ENCODE results near the gene ACTA1. TPM values are rescaled to one million over a fixed set of nuclear protein-coding genes. Genes with fewer than 3 reads are reported as not detected.
"Not testable (repeated sequence)": the region's sequence is repeated elsewhere in the genome, so short reads cannot be mapped to it uniquely, and the experiment has no call there.

The ACTA1 gene
- polyA plus RNA-seq, 1 donor from 2014 or later, result 1.0 TPM

DNA sequence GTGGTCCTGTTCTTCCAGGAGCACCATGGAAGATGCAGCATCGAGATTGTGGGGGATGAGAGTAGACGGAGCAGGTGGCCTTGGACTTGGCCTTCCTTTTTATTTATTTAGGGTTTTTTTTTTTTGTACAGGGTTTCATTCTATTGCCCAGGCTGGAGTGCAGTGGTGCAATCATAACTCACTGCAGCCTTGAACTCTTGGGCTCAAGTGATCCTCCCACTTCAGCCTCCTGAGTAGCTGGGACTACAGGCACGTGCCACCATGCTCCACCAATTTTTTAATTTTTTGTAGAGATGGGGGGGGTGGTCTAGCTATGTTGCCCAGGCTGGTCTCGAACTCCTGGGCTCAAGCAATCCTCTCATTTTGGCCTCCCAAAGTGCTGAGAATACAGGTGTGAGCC is 31.6 kb downstream of the ACTA1 start:
- not testable (repeated sequence) for H3K79me2 ChIP-seq (replicated peaks; ENCODE audit: insufficient read depth, low read length); H3K9me3 ChIP-seq (ENCODE audit: low read length); H3K27me3 ChIP-seq (ENCODE audit: insufficient read depth, low read depth, low read length); H2AFZ ChIP-seq (ENCODE audit: low read depth, low read length); H3K9me2 ChIP-seq (ENCODE audit: insufficient read depth, low read length); H3K4me2 ChIP-seq (ENCODE audit: low read length); H4K20me1 ChIP-seq (ENCODE audit: insufficient read depth); H3K27ac ChIP-seq (ENCODE audit: low read length); H3K36me3 ChIP-seq (ENCODE audit: insufficient read depth, low read length); H3K4me3 ChIP-seq (ENCODE audit: low read length); H3K9ac ChIP-seq (ENCODE audit: low read length); H3F3A ChIP-seq (ENCODE audit: insufficient read depth, low read length, poor library complexity, severe bottlenecking)

DNA sequence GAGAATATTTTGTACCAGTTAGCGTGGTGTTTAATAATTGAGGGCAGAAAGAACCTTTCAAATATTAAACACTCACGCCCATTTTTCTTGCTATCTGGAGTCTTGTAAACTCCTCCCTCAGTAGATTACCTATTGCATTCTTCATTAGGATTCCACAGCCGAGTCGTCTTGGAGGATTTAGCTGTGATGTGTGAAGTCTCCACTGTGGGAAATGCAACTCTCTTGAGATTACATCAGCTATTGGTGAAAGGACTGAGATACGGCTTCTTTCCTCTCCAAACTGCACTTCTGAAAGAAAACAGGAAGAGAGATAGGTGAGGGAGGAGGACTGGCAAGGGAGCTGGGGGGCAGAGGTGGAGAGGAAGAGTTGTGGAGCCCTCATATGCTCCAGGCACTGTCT is 36.1 kb downstream of the ACTA1 start:
- H3K9me3 ChIP-seq (ENCODE audit: low read length), result no peaks in the 10 kb centered on the region
- H3K9ac ChIP-seq (ENCODE audit: low read length), result no peak overlapping the region
- no peak overlapping the region for H3K27ac ChIP-seq (ENCODE audit: low read length)
- no peaks in the 10 kb centered on the region for H3K79me2 ChIP-seq (replicated peaks; ENCODE audit: insufficient read depth, low read length)
- H3K36me3 ChIP-seq (ENCODE audit: insufficient read depth, low read length), result no peaks in the 10 kb centered on the region
- no peaks in the 10 kb centered on the region for H3K27me3 ChIP-seq (ENCODE audit: insufficient read depth, low read depth, low read length)
- no peaks in the 10 kb centered on the region for H3K9me2 ChIP-seq (ENCODE audit: insufficient read depth, low read length)
- H3F3A ChIP-seq (ENCODE audit: insufficient read depth, low read length, poor library complexity, severe bottlenecking), result no peaks in the 10 kb centered on the region
- H3K4me2 ChIP-seq (ENCODE audit: low read length), result no peak overlapping the region
- no peak for TF ChIP-seq EP300 (conservative IDR thresholded peaks at IDR 0.05; ENCODE audit: poor library complexity, severe bottlenecking)
- TF ChIP-seq MXI1 (conservative IDR thresholded peaks at IDR 0.05; ENCODE audit: poor library complexity, severe bottlenecking), result no peak
- no peaks in the 10 kb centered on the region for H4K20me1 ChIP-seq (ENCODE audit: insufficient read depth)
- no peak overlapping the region for H3K4me3 ChIP-seq (ENCODE audit: low read length)
- H2AFZ ChIP-seq (ENCODE audit: low read depth, low read length), result no peak overlapping the region

DNA sequence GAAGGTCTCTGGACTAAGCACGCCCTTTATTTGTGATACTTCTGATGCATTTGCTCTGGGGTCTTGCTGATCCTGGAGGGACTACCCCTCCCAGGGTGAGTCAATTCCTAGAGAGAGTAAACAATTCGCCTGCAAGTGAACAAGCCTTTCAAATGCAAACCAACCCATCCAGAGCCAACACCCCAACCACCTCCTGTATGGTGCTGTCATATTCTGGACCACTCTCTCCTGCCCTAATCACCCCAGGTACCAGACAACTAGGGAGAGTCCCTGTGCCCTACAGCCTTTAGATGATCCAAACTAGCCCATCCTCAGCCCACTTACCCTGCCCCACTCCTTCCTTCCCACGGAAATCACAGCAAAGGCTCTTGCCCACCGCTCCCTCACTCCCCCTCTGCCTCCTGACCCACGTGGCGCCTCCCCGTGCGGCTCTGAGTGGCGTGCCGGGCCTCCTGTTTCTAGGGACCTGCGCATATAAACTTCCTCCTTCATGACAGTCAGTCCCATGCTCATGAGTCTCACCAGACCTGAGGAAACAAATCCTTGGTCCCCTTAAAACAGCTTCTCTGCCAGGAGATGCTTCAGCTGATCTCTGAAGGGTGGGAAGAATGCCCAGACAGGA is 37.2 kb downstream of the ACTA1 start:
- H3K4me2 ChIP-seq (ENCODE audit: low read length), result no peak overlapping the region
- no peak overlapping the region for H3K27ac ChIP-seq (ENCODE audit: low read length)
- H4K20me1 ChIP-seq (ENCODE audit: insufficient read depth), result no peaks in the 10 kb centered on the region
- no peaks in the 10 kb centered on the region for H3K27me3 ChIP-seq (ENCODE audit: insufficient read depth, low read depth, low read length)
- no peaks in the 10 kb centered on the region for H3F3A ChIP-seq (ENCODE audit: insufficient read depth, low read length, poor library complexity, severe bottlenecking)
- H3K79me2 ChIP-seq (replicated peaks; ENCODE audit: insufficient read depth, low read length), result no peaks in the 10 kb centered on the region
- H3K9me3 ChIP-seq (ENCODE audit: low read length), result no peaks in the 10 kb centered on the region
- H3K9me2 ChIP-seq (ENCODE audit: insufficient read depth, low read length), result no peaks in the 10 kb centered on the region
- H3K4me3 ChIP-seq (ENCODE audit: low read length), result no peak overlapping the region
- TF ChIP-seq, protein P1, sequence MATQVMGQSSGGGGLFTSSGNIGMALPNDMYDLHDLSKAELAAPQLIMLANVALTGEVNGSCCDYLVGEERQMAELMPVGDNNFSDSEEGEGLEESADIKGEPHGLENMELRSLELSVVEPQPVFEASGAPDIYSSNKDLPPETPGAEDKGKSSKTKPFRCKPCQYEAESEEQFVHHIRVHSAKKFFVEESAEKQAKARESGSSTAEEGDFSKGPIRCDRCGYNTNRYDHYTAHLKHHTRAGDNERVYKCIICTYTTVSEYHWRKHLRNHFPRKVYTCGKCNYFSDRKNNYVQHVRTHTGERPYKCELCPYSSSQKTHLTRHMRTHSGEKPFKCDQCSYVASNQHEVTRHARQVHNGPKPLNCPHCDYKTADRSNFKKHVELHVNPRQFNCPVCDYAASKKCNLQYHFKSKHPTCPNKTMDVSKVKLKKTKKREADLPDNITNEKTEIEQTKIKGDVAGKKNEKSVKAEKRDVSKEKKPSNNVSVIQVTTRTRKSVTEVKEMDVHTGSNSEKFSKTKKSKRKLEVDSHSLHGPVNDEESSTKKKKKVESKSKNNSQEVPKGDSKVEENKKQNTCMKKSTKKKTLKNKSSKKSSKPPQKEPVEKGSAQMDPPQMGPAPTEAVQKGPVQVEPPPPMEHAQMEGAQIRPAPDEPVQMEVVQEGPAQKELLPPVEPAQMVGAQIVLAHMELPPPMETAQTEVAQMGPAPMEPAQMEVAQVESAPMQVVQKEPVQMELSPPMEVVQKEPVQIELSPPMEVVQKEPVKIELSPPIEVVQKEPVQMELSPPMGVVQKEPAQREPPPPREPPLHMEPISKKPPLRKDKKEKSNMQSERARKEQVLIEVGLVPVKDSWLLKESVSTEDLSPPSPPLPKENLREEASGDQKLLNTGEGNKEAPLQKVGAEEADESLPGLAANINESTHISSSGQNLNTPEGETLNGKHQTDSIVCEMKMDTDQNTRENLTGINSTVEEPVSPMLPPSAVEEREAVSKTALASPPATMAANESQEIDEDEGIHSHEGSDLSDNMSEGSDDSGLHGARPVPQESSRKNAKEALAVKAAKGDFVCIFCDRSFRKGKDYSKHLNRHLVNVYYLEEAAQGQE (IDR thresholded peaks at IDR 0.05; ENCODE audit: borderline replicate concordance), result no peak
- TF ChIP-seq TAF1 (IDR thresholded peaks at IDR 0.05; ENCODE audit: low read depth), result no peak
- TF ChIP-seq, protein P2, sequence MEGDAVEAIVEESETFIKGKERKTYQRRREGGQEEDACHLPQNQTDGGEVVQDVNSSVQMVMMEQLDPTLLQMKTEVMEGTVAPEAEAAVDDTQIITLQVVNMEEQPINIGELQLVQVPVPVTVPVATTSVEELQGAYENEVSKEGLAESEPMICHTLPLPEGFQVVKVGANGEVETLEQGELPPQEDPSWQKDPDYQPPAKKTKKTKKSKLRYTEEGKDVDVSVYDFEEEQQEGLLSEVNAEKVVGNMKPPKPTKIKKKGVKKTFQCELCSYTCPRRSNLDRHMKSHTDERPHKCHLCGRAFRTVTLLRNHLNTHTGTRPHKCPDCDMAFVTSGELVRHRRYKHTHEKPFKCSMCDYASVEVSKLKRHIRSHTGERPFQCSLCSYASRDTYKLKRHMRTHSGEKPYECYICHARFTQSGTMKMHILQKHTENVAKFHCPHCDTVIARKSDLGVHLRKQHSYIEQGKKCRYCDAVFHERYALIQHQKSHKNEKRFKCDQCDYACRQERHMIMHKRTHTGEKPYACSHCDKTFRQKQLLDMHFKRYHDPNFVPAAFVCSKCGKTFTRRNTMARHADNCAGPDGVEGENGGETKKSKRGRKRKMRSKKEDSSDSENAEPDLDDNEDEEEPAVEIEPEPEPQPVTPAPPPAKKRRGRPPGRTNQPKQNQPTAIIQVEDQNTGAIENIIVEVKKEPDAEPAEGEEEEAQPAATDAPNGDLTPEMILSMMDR (IDR thresholded peaks at IDR 0.05; ENCODE audit: poor library complexity, severe bottlenecking), result no peak
- TF ChIP-seq EP300 (conservative IDR thresholded peaks at IDR 0.05; ENCODE audit: poor library complexity, severe bottlenecking), result no peak
- TF ChIP-seq EZH2 (IDR thresholded peaks at IDR 0.05; ENCODE audit: borderline replicate concordance, insufficient read depth, low read length, poor library complexity, severe bottlenecking), result no peak
- no peak for TF ChIP-seq SMC3 (conservative IDR thresholded peaks at IDR 0.05; ENCODE audit: poor library complexity)
- no peak for TF ChIP-seq RAD21 (conservative IDR thresholded peaks at IDR 0.05)
- no peak for TF ChIP-seq POLR2AphosphoS5 (IDR thresholded peaks at IDR 0.05)
- no peak for TF ChIP-seq MXI1 (conservative IDR thresholded peaks at IDR 0.05; ENCODE audit: poor library complexity, severe bottlenecking)
- no peak overlapping the region for H2AFZ ChIP-seq (ENCODE audit: low read depth, low read length)
- H3K36me3 ChIP-seq (ENCODE audit: insufficient read depth, low read length), result no peaks in the 10 kb centered on the region
- no peak overlapping the region for H3K9ac ChIP-seq (ENCODE audit: low read length)

DNA sequence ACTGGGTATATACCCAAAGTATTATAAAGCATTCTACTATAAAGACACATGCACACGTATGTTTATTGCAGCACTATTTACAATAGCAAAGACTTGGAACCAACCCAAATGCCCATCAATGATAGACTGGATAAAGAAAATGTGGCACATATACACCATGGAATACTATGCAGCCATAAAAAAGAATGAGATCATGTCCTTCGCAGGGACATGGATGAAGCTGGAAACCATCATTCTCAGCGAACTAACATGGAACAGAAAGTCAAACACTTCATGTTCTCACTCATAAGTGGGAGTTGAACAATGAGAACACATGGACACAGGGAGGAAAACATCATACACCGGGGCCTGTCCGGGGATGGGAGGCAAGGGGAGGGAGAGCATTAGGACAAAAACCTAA is 39.4 kb downstream of the ACTA1 start:
- H3F3A ChIP-seq (ENCODE audit: insufficient read depth, low read length, poor library complexity, severe bottlenecking); H3K27ac ChIP-seq (ENCODE audit: low read length); H3K27me3 ChIP-seq (ENCODE audit: insufficient read depth, low read depth, low read length); H3K9ac ChIP-seq (ENCODE audit: low read length); H4K20me1 ChIP-seq (ENCODE audit: insufficient read depth); H3K79me2 ChIP-seq (replicated peaks; ENCODE audit: insufficient read depth, low read length); H3K9me3 ChIP-seq (ENCODE audit: low read length); H3K4me2 ChIP-seq (ENCODE audit: low read length); H3K9me2 ChIP-seq (ENCODE audit: insufficient read depth, low read length); H3K36me3 ChIP-seq (ENCODE audit: insufficient read depth, low read length); H3K4me3 ChIP-seq (ENCODE audit: low read length); H2AFZ ChIP-seq (ENCODE audit: low read depth, low read length): not testable (repeated sequence)

Measured in neural cell (in vitro differentiated cells).